ENCODE measurements around the gene ATP13A3.

DNA sequence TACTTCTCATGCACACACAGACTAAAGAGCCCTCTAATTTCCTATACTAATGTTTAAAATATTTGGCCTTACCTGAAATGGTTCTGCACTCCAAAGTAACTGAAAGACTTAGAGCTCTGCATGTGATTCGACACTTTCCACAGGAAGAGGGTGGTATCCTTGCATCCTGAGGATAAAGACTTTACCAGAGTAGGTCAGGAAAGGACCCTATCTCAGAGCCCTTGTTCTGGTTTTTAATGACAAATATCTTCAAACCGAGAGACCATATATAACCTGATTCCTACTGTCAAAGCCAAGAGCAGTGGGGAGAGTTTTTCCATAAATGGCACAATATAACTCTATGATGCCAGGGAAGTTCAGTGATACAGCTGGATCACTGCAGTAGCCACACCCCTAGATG, 87.6 kb downstream of the ATP13A3 start, which contains the start of gene GP5:
- TF ChIP-seq EP300 (IDR thresholded peaks at IDR 0.05; ENCODE audit: low read depth) (no peak), POLR2AphosphoS5 (IDR thresholded peaks at IDR 0.05) (no peak)

Measured in transverse colon (tissue), 3 donors.